Measurements from ENCODE around the gene KRT71. TPM values are rescaled to one million over a fixed set of nuclear protein-coding genes. Genes with fewer than 3 reads are reported as not detected.
A peak's percentile ranks its signal among the peaks of the same experiment; 100 is the strongest.

Gene KRT71
- total RNA-seq, 4 donors from 2014 or later = not detected

DNA sequence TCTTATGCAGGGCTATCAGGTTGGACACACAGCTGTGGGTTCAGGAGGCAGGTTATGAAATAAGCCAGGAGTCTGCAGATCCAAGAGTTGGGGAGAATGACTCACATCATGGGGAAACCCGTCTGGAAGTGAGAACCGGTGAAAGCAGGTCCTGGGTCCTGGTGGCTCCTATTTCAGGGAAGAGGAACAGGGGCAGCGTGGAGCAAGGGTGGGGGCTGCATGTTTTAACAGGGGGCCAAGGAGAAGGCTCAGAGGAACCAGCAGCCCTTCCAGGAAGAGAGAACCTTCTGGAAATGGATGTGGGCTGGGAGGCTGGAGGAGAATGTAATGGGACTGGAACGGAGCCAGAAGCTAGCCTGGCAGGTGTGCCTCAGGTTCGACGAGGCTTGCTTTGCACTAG lies 28.5 kb upstream of the KRT71 start:
- H3K36me3 ChIP-seq = no peaks in the 10 kb centered on the region
- peaks cover 8 to 18% of the 10 kb centered on the region in 2 donors for H3K4me1 ChIP-seq
- no peak overlapping the region for H3K27ac ChIP-seq
- H3K9me3 ChIP-seq = no peaks in the 10 kb centered on the region
- H3K27me3 ChIP-seq = no peaks in the 10 kb centered on the region
- DNase-seq = peak; percentile 24 to 29
- 56 to 57% methylated on average over 6 of the region's 6 CpGs for WGBS, 2 donors
- TF ChIP-seq, protein P1, sequence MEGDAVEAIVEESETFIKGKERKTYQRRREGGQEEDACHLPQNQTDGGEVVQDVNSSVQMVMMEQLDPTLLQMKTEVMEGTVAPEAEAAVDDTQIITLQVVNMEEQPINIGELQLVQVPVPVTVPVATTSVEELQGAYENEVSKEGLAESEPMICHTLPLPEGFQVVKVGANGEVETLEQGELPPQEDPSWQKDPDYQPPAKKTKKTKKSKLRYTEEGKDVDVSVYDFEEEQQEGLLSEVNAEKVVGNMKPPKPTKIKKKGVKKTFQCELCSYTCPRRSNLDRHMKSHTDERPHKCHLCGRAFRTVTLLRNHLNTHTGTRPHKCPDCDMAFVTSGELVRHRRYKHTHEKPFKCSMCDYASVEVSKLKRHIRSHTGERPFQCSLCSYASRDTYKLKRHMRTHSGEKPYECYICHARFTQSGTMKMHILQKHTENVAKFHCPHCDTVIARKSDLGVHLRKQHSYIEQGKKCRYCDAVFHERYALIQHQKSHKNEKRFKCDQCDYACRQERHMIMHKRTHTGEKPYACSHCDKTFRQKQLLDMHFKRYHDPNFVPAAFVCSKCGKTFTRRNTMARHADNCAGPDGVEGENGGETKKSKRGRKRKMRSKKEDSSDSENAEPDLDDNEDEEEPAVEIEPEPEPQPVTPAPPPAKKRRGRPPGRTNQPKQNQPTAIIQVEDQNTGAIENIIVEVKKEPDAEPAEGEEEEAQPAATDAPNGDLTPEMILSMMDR (IDR thresholded peaks at IDR 0.05) = no peak
- TF ChIP-seq POLR2A (IDR thresholded peaks at IDR 0.05) = no peak
- intact Hi-C loops (cut with DNase I) = loop anchor here (5.0 kb wide), 1 partner anchor 286 kb away; no protein-coding TSS in a partner anchor
- H3K4me3 ChIP-seq (replicated peaks in 1 of 3) = no peak overlapping the region

DNA sequence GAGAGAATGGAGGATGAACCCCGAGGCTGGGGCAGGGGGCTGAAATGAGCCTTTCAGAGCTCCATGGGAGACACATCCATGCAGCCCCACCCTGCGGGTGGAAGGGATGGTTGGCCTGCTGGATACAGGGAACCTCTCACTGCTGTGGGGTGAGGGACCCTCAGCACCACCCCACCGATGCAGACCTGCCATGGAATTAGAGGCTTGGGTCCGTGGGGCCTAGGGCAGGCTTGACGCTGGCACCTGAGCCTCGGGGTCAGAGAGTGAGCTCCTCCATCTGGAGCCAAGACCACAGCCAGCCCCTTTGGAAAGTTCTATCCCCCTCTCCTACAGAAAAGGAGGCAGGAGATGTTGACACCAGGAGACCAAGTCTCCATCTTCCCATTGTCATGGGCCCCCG lies 28.1 kb upstream of the KRT71 start:
- WGBS, 2 donors = 80 to 94% methylated on average over 3 to 6 of the region's 7 CpGs
- no peak overlapping the region for H3K4me3 ChIP-seq (replicated peaks in 1 of 3)
- no peaks in the 10 kb centered on the region for H3K9me3 ChIP-seq
- TF ChIP-seq POLR2A (IDR thresholded peaks at IDR 0.05) = no peak
- TF ChIP-seq, protein P1 (IDR thresholded peaks at IDR 0.05) = no peak
- no peak for DNase-seq
- H3K36me3 ChIP-seq = no peaks in the 10 kb centered on the region
- H3K4me1 ChIP-seq = peaks cover 8 to 18% of the 10 kb centered on the region in 2 donors
- intact Hi-C loops (cut with DNase I) = loop anchor here (5.0 kb wide), 1 partner anchor 286 kb away; no protein-coding TSS in a partner anchor
- peak overlapping the region in 1 of 3 donors; percentile 24 for H3K27ac ChIP-seq
- H3K27me3 ChIP-seq = no peaks in the 10 kb centered on the region

DNA sequence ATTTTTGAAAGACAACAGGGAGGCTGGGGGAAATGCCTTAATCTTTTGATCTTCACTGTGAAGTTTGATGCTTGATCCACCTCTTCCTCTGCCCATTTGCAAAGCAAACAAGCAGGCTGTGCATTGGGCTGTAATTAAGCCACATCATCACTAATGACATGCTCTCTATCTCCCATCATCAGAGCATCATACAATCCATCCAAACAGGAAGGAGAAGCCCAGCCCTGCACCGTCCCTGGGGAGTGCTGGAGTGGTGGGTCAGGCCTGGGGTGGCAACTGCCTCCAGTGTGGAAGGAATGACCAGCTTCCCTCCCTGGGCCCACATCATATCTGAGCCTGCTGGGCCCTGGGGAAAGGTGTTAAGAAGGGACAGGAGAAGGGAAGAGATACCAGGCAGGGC lies 27.6 kb upstream of the KRT71 start:
- intact Hi-C loops (cut with DNase I) = loop anchor here (5.0 kb wide), 1 partner anchor 287 kb away; no protein-coding TSS in a partner anchor
- no peaks in the 10 kb centered on the region for H3K9me3 ChIP-seq
- H3K27ac ChIP-seq = peak overlapping the region in 1 of 3 donors; percentile 24
- no peak overlapping the region for H3K4me3 ChIP-seq (replicated peaks in 1 of 3)
- H3K27me3 ChIP-seq = no peaks in the 10 kb centered on the region
- WGBS, 2 donors = 83 to 89% methylated on average over 1 of the region's 1 CpG
- TF ChIP-seq, protein P1 (IDR thresholded peaks at IDR 0.05) = no peak
- no peak for TF ChIP-seq POLR2A (IDR thresholded peaks at IDR 0.05)
- H3K4me1 ChIP-seq = peaks cover 8 to 18% of the 10 kb centered on the region in 2 donors
- no peaks in the 10 kb centered on the region for H3K36me3 ChIP-seq
- no peak for DNase-seq

DNA sequence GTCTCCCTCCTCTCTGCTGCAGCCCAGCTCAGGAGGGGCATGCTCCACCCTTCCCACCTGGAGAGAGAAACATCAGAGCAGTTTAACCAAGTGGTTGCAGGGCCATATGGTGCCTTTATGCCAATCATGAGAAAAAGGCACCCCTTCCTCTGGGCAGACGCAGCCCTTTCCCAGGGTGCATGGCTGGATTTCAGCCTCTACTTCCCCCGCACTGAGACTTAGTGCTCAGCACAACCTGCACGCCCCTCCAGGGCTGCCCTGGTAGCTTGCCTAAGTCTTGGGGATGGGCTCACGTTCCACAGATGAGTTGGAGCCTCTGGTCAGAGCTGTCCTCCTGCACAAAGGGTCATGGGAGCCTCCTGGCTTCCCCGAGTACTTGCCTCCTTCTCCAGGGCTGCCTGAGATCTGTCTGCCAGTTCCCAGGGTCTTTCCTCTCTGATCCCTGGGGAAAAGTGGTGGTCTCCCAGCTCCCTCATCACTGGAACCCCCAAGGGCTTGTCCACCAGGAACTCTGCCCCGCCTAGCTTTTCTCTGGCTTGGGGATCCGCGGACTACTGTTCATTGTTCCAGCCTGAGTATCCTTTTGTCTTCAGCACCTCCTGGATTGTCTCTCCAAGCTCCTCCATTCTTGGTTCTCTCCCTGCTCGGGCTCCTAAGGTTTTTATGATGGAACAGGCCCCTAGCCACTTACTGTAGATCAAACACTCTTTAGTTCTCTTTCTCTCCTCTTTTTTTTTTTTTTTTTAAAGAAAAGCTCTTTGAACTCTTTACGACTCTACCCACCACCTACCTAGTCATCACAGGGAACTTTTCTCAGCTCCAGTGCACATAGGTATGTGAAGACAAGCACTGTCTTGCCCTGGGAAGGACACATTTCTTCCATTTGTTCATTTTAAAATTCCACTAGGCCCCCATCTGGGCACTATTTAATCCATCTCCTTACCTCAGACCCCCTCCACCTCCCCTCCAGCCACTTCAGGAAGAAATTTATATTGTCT lies 26.8 kb upstream of the KRT71 start:
- Histone ChIP-seq H3K4me3 (replicated peaks in 1 of 3) (no peak overlapping the region), H3K36me3 (no peaks in the 10 kb centered on the region), H3K9me3 (no peaks in the 10 kb centered on the region), H3K4me1 (peaks cover 8 to 18% of the 10 kb centered on the region in 2 donors), H3K27ac (peak overlapping the region in 1 of 3 donors; percentile 24), H3K27me3 (no peaks in the 10 kb centered on the region)
- TF ChIP-seq POLR2A (IDR thresholded peaks at IDR 0.05) = no peak
- TF ChIP-seq, protein P1 (IDR thresholded peaks at IDR 0.05) = no peak
- no peak for DNase-seq
- 75 to 76% methylated on average over 9 to 10 of the region's 10 CpGs for WGBS, 2 donors
- intact Hi-C loops (cut with DNase I) = loop anchor here (5.0 kb wide), 1 partner anchor 288 kb away; no protein-coding TSS in a partner anchor

DNA sequence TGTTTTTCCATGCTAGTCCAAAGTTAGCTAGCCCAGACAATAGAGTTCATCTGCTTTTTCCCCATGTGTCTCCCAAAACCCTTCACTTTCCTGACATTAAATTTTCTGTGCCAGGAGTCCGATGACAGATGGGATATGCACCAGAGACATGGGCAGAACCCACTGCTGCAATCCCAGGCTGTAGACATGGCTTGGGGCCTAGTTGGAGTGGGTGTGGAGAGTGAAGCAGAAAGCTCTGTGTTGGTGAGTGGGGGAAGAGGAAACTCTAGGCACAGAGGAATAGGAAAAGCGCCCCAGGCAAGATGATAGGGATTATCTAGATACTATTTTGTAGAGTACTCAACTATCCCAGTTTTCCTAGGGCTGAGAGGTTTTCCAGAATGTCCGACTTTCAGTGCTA lies 25.5 kb upstream of the KRT71 start:
- Histone ChIP-seq H3K4me3 (replicated peaks in 1 of 3) (no peak overlapping the region), H3K27ac (no peak overlapping the region), H3K27me3 (no peaks in the 10 kb centered on the region), H3K9me3 (no peaks in the 10 kb centered on the region), H3K4me1 (peaks cover 8 to 18% of the 10 kb centered on the region in 2 donors), H3K36me3 (no peaks in the 10 kb centered on the region)
- TF ChIP-seq, protein P1 (IDR thresholded peaks at IDR 0.05) = no peak
- TF ChIP-seq POLR2A (IDR thresholded peaks at IDR 0.05) = no peak
- intact Hi-C loops (cut with DNase I) = no loop called here
- DNase-seq = no peak
- 85 to 92% methylated on average over 3 of the region's 3 CpGs for WGBS, 2 donors
